GM12864 (cell line): ENCODE results near the gene COBL.

Experiments used
- DNase-seq: peaks from one replicate; pipeline ENCODE4 v3.0.0-alpha.2; 2011; ENCODE audit warnings: low read depth
- H3K4me3 ChIP-seq: 2 replicates; pipeline ENCODE4 v1.5.1; 2011; ENCODE audit warnings: mild to moderate bottlenecking, low read depth, low read length, control low read depth
- CTCF ChIP-seq: IDR thresholded peaks from 2 replicates; pipeline ENCODE4 v1.5.1; 2011; ENCODE audit warnings: low read depth, mild to moderate bottlenecking, moderate library complexity, low read length, control low read depth, inconsistent platforms; ENCODE audit errors: missing control alignments

COBL gene

GRCh38 chr7:51084121-51084520 is 232.5 kb downstream of the COBL start:
- TF ChIP-seq CTCF: no peak
- no peak overlapping the region for H3K4me3 ChIP-seq
- no peak for DNase-seq

- H3K4me3 ChIP-seq: no peak overlapping the region
- no peak for DNase-seq
- no peak for TF ChIP-seq CTCF
Measured at GRCh38 chr7:51082940-51083533, 233.6 kb downstream of the COBL start.

- H3K4me3 ChIP-seq: no peak overlapping the region
- no peak for DNase-seq
- no peak for TF ChIP-seq CTCF
Measured at GRCh38 chr7:51082096-51082840, 234.3 kb downstream of the COBL start.

GRCh38 chr7:51081270-51081890 is 235.2 kb downstream of the COBL start:
- no peak for TF ChIP-seq CTCF
- DNase-seq: no peak
- H3K4me3 ChIP-seq: no peak overlapping the region

- TF ChIP-seq CTCF: no peak
- no peak overlapping the region for H3K4me3 ChIP-seq
- DNase-seq: no peak
Measured at GRCh38 chr7:51080622-51081269, 235.9 kb downstream of the COBL start.

GRCh38 chr7:51080216-51080615 is 236.4 kb downstream of the COBL start:
- no peak for TF ChIP-seq CTCF
- H3K4me3 ChIP-seq: no peak overlapping the region
- DNase-seq: no peak
